SJSA1 (cell line): ENCODE results near the gene CERS5. TPM values are rescaled to one million over a fixed set of nuclear protein-coding genes. Genes with fewer than 3 reads are reported as not detected.

ENCODE experiments used
- DNase-seq, 2 experiments: peaks; one replicate each; pipeline ENCODE4 v3.0.0-alpha.2; 2015 to 2020; ENCODE audit warnings: low spot score in 2 of 2, low read depth in 1 of 2
- H3K27ac ChIP-seq: fragments of 250-450 bp; sonication (Bioruptor Pico); 2 replicates; pipeline ENCODE4 v1.5.1; 2020; ENCODE audit warnings: mild to moderate bottlenecking, moderate library complexity
- H3K27me3 ChIP-seq: fragments of 250-450 bp; sonication (Bioruptor Pico); replicated peaks from 2 replicates; pipeline ENCODE4 v1.5.1; 2020; ENCODE audit warnings: mild to moderate bottlenecking, moderate library complexity
- H3K36me3 ChIP-seq: fragments of 250-450 bp; sonication (Bioruptor Pico); 2 replicates; pipeline ENCODE4 v1.5.1; 2020; ENCODE audit warnings: mild to moderate bottlenecking
- H3K4me1 ChIP-seq: fragments of 250-450 bp; sonication (Bioruptor Pico); replicated peaks from 2 replicates; pipeline ENCODE4 v1.6.1; 2021; ENCODE audit warnings: mild to moderate bottlenecking
- H3K4me3 ChIP-seq: fragments of 250-450 bp; sonication (Bioruptor Pico); 2 replicates; pipeline ENCODE4 v1.5.1; 2020; ENCODE audit warnings: mild to moderate bottlenecking
- H3K9me3 ChIP-seq: fragments of 250-450 bp; sonication (Bioruptor Pico); replicated peaks from 2 replicates; pipeline ENCODE4 v1.5.1; 2020; ENCODE audit warnings: mild to moderate bottlenecking
- total RNA-seq: library from RNA; depleted of rRNA; stranded (reverse); fragments of >200 nt; shearing (Covaris generic); gene quantifications from 2 replicates; pipeline ENCODE4 v1.2.3, GENCODE V29; 2014

The CERS5 gene
- total RNA-seq, 1 experiment from 2014 or later: 36.3 TPM

DNA sequence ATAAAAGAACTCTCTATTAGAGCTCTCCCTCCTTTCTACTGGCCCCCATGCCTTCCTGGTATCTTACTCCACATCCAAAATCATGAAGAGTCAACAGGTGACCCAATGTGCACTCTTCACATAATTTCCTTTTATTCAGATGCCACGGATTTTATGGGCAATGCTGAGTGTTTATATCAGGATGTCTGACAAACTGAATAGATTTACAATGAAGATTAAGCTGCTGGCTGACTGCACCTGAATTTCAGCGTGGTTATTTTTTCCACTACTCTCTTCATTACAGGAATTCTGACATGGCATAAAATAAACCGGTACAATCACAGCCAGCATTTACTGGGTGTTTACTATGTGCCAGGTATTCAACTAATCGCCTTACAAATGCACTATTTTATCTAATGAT lies 29.4 kb upstream of the CERS5 start:
- Histone ChIP-seq H3K4me1 (peaks cover 7% of the 10 kb centered on the region), H3K9me3 (no peaks in the 10 kb centered on the region), H3K4me3 (no peak overlapping the region), H3K36me3 (peaks cover 90% of the 10 kb centered on the region), H3K27me3 (no peaks in the 10 kb centered on the region), H3K27ac (no peak overlapping the region)
- DNase-seq: no peak

DNA sequence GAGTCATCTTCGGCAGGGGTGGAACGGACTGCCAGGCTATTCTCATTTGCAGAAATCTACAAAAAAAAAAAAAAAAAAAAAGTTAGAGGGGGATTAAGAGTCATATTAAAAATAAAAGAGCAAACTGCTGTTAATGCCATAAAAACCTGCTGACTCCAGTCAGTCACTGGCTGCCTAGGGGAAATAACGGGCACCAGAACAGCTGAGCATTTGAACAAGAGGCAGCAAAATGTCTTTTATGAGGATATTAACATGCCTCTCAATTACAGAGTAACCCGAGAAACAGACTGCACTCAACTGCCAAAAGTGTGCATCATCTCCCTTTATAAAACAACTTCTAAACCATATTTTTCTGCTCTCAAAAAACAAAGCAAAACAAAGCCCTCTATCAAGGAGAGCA lies 28.7 kb upstream of the CERS5 start:
- Histone ChIP-seq H3K36me3 (peaks cover 90% of the 10 kb centered on the region), H3K4me1 (no peaks in the 10 kb centered on the region), H3K4me3 (no peak overlapping the region), H3K27me3 (no peaks in the 10 kb centered on the region), H3K9me3 (no peaks in the 10 kb centered on the region), H3K27ac (no peak overlapping the region)
- DNase-seq: no peak

DNA sequence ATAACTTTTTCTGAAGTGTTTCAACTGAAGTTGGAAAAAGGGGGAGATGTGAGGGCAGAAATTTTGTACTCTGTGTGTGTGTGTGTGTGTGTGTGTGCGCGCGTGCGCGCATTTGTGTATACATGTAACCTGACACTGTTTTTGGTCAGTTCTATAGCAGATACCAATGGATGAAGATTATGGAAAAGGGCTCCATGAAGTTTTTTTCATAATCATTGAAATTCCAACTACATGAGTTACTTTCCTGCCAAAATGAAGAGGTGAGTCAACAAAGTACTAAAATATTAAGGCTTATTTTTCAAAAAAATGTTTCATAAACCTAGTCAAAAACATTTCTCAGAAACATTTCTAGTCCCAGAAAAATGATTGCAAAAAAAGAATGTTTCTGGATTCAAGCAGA lies 25.7 kb upstream of the CERS5 start:
- H3K36me3 ChIP-seq: peaks cover 86% of the 10 kb centered on the region
- peaks cover 18% of the 10 kb centered on the region for H3K4me1 ChIP-seq
- no peak for DNase-seq
- no peak overlapping the region for H3K4me3 ChIP-seq
- no peak overlapping the region for H3K27ac ChIP-seq
- H3K9me3 ChIP-seq: no peaks in the 10 kb centered on the region
- H3K27me3 ChIP-seq: no peaks in the 10 kb centered on the region

DNA sequence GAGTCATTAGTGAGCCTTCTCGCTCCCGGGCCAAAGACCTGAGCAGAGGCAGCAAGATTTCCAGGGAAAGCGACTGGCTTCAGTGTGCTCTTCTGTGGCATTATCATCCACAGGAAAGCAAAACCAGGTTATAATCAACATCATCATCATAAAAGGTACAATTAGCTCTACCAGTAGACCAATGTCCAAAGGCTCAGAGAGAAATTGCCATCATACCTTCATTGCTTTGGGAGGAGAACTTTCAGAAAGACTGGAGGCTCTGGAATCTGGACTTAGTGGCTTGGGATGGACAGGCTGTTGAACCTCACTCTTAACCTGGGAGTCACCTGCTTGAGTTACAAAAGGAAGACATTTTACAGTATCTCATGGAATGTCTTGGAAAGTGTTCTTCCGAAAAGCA lies 25.1 kb upstream of the CERS5 start:
- no peaks in the 10 kb centered on the region for H3K27me3 ChIP-seq
- no peak overlapping the region for H3K27ac ChIP-seq
- peaks cover 25% of the 10 kb centered on the region for H3K4me1 ChIP-seq

DNA sequence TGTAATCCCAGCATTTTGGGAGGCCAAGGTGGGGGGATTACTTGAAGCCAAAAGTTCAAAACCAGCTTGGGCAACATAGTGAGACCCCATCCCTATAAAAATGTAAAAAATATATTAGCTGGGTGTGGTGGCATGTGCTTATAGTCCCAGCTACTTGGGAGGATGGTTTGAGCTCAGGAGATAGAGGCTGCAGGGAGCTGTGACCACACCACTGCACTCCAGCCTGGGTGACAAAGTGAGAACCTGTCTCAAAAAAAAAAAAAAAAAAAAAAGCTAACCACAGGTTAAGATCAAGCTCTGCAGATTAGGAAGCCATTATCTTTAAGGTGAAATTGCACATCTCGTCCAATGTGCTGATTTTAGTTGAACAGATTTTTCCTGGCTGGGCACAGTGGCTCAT lies 23.7 kb upstream of the CERS5 start:
- no peaks in the 10 kb centered on the region for H3K9me3 ChIP-seq
- H3K36me3 ChIP-seq: peaks cover 75% of the 10 kb centered on the region
- peaks cover 37% of the 10 kb centered on the region for H3K4me1 ChIP-seq
- DNase-seq: no peak
- H3K27me3 ChIP-seq: no peaks in the 10 kb centered on the region
- H3K27ac ChIP-seq: no peak overlapping the region
- H3K4me3 ChIP-seq: no peak overlapping the region

More for the DNA sequence above, 25.1 kb upstream of the CERS5 start:
- Histone ChIP-seq H3K9me3 (no peaks in the 10 kb centered on the region), H3K4me3 (no peak overlapping the region), H3K36me3 (peaks cover 83% of the 10 kb centered on the region)
- no peak for DNase-seq

DNA sequence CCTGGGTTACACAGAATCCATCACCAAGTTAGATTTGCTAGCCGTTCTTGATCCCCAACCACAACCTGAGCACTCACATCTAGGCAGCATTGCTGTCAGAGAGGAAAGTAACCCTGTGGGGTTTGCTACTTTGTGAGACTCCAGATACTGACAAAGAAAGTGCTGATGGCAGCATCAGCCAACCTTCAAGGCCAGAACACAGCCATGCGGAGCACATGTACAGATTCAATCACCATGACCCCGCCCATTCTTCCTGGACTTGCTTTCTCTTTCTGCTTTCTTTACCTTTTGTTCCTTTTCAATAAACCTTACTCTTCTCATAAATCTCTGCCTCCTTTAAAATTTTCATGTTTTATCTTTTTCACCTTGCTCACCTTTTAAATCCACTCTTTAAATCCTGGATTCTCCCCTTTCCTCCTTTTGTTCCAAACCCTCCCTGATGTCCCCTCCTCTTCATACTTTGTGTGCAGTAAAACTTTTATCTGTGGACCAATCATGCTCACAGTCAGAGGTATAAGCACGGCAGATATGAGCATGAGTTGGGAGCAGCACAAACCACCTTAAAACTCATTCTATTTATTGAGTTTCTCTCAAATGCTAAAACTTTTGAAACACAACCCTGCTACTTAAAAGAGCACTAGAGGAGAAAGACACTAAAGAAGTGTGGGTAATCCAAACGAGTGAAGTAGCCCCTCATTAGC lies 21.9 kb upstream of the CERS5 start:
- H3K36me3 ChIP-seq: peaks cover 75% of the 10 kb centered on the region
- H3K9me3 ChIP-seq: no peaks in the 10 kb centered on the region
- peaks cover 45% of the 10 kb centered on the region for H3K4me1 ChIP-seq
- H3K27me3 ChIP-seq: no peaks in the 10 kb centered on the region
- H3K4me3 ChIP-seq: no peak overlapping the region
- no peak for DNase-seq
- peak overlapping the region; percentile 89 for H3K27ac ChIP-seq

DNA sequence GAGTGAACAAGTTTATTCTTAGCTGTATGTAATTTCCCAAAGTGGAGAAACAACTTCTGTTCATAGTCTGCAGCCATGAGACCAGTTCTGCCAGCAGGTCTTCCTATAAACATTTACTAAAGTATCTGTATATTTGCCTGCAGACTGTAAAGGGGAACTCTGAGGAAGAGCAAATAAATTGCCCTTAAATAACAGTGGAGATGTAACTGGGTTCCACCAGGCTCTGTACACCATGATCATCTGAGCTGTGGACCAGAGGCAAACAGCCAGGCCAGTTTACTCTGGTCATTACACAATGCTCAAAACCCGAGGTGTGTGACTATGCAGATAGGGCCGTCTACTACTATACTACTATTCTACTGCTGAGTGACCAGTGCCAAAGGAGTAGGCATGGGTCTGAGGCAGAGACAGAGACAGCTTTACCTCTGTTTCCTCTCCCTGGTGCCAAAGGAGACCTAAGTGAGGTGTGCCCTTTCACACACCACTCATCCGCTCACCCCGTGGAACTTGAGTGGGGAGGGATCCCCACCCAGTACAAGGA lies 21.1 kb upstream of the CERS5 start:
- DNase-seq: peak in 1 of 2 experiments; percentile 23
- Histone ChIP-seq H3K9me3 (no peaks in the 10 kb centered on the region), H3K4me3 (no peak overlapping the region), H3K27ac (peak overlapping the region; percentile 89), H3K36me3 (peaks cover 78% of the 10 kb centered on the region), H3K27me3 (no peaks in the 10 kb centered on the region), H3K4me1 (peaks cover 45% of the 10 kb centered on the region)

DNA sequence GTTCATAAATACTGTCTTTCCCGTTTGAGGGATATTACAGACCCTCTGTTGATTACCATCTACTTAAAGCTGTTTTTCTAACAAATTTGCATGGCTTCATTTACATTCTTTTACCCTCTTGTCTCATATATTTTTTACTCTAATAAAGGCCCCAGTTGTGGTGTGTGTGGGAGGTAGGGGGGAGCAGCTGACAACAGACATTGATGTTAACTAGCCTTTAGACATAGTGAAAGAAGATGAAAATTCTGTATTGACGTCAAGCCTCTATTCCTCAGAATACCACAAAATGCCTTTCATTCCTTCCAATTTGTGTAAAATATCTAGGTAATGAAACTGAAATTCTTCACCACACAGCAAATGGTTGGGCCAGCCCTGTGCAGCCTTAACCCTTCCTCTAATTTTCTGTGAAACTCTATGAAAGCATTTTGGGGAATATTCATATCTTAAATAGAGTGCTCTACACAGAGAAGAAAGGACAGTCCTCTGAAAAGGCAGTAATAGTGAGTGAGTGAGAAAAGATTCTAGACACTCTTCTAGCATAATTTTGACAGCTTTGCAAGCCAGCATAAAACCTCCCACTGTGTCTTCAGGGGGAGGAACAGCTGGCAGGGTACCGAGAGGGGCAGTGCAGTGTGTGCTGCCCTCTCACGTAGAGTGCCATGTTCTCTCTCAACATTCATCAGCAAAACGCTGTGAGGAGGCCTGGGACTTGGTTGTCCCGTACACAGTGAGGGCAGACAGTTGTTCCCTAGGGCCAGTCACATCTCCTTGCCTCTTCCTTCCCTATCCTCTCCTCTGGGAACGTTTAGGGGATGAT lies 20.1 kb upstream of the CERS5 start:
- no peaks in the 10 kb centered on the region for H3K9me3 ChIP-seq
- no peak overlapping the region for H3K4me3 ChIP-seq
- H3K27me3 ChIP-seq: no peaks in the 10 kb centered on the region
- DNase-seq: peak; percentile 63 to 92
- peaks cover 79% of the 10 kb centered on the region for H3K36me3 ChIP-seq
- peak overlapping the region; percentile 89 for H3K27ac ChIP-seq
- peaks cover 45% of the 10 kb centered on the region for H3K4me1 ChIP-seq

DNA sequence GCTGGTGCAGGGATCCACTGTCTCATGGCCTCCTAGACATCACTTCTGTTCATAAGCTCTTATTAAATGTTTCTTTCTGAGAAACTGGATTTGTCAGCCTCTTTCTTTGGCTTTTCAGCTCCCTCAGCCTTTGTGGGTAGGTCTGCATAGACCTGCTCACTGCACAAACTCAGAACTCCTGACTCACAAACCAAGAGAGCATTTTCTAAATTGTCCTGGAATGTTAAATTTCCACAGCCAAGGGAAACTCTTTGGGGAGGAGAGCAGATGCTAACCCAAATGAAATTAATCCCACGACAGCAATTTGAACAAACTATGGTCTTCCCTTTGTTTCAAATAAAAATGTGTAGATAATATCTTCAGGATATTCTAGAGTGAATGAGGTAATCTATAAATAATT lies 19.5 kb upstream of the CERS5 start:
- DNase-seq: peak in 1 of 2 experiments; percentile 78
- Histone ChIP-seq H3K27ac (peak overlapping the region; percentile 89), H3K4me3 (no peak overlapping the region), H3K36me3 (peaks cover 80% of the 10 kb centered on the region), H3K9me3 (no peaks in the 10 kb centered on the region), H3K27me3 (no peaks in the 10 kb centered on the region), H3K4me1 (peaks cover 45% of the 10 kb centered on the region)

DNA sequence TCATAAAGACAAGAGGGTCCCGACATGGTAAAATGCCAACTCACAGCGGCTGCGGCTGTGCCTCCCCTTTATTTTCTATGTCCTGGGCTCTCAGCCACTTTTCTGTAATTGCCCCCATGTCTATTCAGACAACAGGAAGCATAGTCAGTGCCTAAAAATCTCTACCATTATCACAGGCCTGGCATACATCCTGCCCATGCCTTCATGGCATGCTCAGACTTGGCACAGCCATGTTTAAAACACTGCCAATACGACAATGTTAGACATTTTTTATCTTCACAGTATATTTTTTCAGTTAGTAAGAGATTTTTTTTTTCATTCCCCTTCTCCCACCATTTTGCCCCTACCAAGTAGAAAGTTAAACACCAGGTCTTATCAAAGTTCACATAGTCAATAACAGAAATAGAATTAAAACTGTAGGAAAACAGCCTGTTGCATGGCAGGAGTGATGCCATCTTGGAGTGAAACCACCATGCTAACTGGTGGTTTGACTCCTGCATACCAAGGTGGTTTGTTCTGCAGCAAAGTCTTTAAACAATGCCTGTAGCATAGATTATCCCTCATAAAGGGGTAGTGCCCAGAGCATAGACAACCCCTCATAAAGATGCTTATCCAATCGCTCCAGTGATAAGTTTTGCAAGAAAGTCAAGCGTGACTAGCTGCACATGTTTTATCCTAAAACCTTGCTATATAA lies 18.9 kb upstream of the CERS5 start:
- no peak overlapping the region for H3K4me3 ChIP-seq
- H3K36me3 ChIP-seq: peaks cover 80% of the 10 kb centered on the region
- no peaks in the 10 kb centered on the region for H3K9me3 ChIP-seq
- peak in 1 of 2 experiments; percentile 46 for DNase-seq
- H3K27me3 ChIP-seq: no peaks in the 10 kb centered on the region
- H3K27ac ChIP-seq: peak overlapping the region; percentile 89
- H3K4me1 ChIP-seq: peaks cover 45% of the 10 kb centered on the region

DNA sequence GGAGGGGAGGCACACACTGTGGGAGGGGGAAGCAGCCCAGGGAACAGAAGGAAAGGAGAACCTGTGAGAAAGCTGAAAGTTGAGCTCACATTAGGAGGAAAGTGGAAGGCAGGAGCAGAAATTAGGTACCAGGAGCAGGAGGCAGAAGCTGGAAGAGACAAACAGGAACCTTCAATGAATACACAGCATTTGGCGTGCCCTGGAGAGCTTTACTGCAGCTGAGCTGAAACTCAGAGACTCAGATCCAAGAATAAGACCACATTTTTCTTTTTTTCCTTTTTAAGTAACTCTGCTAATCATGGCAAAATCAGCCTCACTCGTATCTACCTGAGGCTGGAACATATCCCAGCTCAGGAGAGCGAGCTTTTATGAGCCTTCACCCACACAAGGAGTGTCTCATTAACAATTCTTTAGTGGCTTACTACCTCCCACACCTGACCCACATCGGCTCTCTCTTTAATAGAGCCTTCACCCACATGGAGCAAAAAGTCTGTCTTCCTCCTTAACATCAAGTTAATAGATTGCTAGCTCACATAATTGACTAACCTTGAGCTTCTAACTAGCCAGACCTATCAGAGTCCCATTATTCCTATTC lies 18.2 kb upstream of the CERS5 start:
- Histone ChIP-seq H3K4me3 (no peak overlapping the region), H3K27ac (peak overlapping the region; percentile 89), H3K27me3 (no peaks in the 10 kb centered on the region), H3K36me3 (peaks cover 83% of the 10 kb centered on the region), H3K4me1 (peaks cover 45% of the 10 kb centered on the region), H3K9me3 (no peaks in the 10 kb centered on the region)
- no peak for DNase-seq

DNA sequence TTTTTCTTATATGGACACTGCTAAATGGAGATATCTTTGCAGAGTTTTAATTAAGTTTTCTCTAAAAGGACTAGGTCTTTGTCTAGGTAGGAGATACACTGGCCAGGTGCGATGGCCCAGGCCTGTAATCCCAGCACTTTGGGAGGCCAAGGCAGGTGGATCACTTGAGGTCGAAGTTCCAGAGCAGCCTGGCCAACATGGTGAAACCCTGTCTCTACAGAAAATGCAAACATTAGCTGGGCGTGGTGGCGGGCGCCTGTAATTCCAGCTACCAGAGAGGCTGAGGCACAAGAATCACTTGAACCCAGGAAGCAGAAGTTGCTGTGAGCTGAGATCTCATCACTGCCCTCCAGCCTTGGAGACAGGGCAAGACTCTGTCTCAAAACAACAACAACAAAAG lies 17.1 kb upstream of the CERS5 start:
- no peaks in the 10 kb centered on the region for H3K9me3 ChIP-seq
- DNase-seq: no peak
- H3K27me3 ChIP-seq: no peaks in the 10 kb centered on the region
- no peak overlapping the region for H3K27ac ChIP-seq
- H3K36me3 ChIP-seq: peaks cover 84% of the 10 kb centered on the region
- H3K4me3 ChIP-seq: no peak overlapping the region
- H3K4me1 ChIP-seq: peaks cover 40% of the 10 kb centered on the region

DNA sequence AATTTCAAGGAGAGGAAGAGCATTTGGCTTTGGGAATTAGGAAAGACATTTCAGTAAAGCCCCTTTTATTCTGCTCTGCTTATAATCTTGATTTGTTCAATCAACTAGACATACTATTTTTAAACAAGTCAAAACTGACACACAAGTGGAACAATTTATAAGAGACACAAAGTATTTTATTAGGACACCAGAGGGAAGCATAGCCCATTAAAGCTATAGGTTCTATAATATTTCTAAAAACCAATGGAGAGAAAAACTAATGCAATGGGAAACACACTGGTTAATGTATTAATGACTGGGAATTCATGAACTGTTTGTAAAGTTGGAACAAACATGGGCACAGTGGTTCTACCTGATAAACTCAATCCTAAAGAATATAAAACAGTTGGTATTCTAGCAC lies 15.3 kb upstream of the CERS5 start:
- Histone ChIP-seq H3K36me3 (peaks cover 83% of the 10 kb centered on the region), H3K27ac (no peak overlapping the region)
- no peak for DNase-seq

More for the DNA sequence above, 15.3 kb upstream of the CERS5 start:
- Histone ChIP-seq H3K4me3 (no peak overlapping the region), H3K9me3 (no peaks in the 10 kb centered on the region), H3K27me3 (no peaks in the 10 kb centered on the region), H3K4me1 (peaks cover 22% of the 10 kb centered on the region)
